Tibial nerve (tissue), 3 donors: ENCODE data around the gene C19orf33.

ENCODE experiments used
- CTCF ChIP-seq, 5 experiments: fragments of 200-600 bp in 3 of 5; fragments of 450-650 bp in 2 of 5; sonication (generic) in 3 of 5; IDR thresholded peaks; one replicate each; pipeline ENCODE4 v1.5.1; 2016 to 2019; ENCODE audit warnings: antibody characterized with exemption in 5 of 5, mild to moderate bottlenecking in 3 of 5, moderate library complexity in 2 of 5
- POLR2A ChIP-seq, 2 donors: fragments of 450-650 bp; IDR thresholded peaks; one replicate each; pipeline ENCODE4 v1.6.1; 2017; ENCODE audit warnings: antibody characterized with exemption in 2 of 2, mild to moderate bottlenecking in 2 of 2, moderate library complexity in 2 of 2

DNA sequence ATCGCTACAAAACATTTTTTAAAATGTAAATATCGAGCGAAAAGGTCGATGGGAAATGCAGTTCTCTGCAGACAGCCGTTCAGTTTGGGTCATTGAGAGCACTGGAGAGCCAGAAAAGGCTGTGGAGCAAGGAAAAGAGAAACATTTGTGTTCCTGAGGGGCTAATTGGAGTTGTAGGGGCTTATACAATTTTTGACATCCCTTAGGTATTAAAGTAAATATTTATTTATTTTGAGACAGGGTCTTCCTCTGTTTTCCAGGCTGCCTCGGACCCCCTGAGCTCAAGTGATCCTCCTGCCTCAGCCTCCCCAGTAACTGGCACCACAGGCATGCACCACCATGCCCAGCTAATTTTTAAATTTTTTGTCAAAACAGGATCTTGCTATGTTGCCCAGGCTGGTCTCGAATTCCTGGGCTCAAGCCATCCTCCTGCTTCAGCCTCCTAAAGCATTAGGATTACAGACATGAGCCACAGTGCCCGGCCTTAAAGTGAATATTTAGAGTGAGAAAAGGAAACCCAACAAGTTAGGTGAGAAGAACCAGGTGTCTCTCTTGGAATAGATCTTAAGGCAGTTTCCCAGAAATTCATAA, 12.5 kb downstream of the C19orf33 start:
- TF ChIP-seq POLR2A (IDR thresholded peaks at IDR 0.05), result no peak
- TF ChIP-seq CTCF (IDR thresholded peaks at IDR 0.05), result no peak
